Stomach smooth muscle (tissue), 2 donors: Measurements from ENCODE around the gene P3H1.

ENCODE experiments used
- H3K27ac ChIP-seq: one replicate; pipeline ENCODE4 v1.7.0; 2013; ENCODE audit warnings: mild to moderate bottlenecking, low read length, inconsistent platforms
- H3K27me3 ChIP-seq, 2 donors: one replicate each; pipeline ENCODE4 v1.7.0; 2013; ENCODE audit warnings: low read length in 2 of 2; ENCODE audit not compliant: insufficient read depth in 2 of 2, control insufficient read depth in 1 of 2
- H3K36me3 ChIP-seq, 2 donors: one replicate each; pipeline ENCODE4 v1.7.0; 2013; ENCODE audit warnings: low read length in 2 of 2; ENCODE audit not compliant: control insufficient read depth in 2 of 2, insufficient read depth in 2 of 2
- H3K4me1 ChIP-seq: one replicate; pipeline ENCODE4 v1.7.0; 2013; ENCODE audit warnings: low read length; ENCODE audit not compliant: control insufficient read depth, insufficient read depth
- H3K4me3 ChIP-seq, 2 donors: one replicate each; pipeline ENCODE4 v1.7.0; 2013; ENCODE audit warnings: low read length in 2 of 2
- H3K9ac ChIP-seq, 2 donors: one replicate each; pipeline ENCODE4 v1.7.0; 2013; ENCODE audit warnings: low read length in 2 of 2, mild to moderate bottlenecking in 1 of 2
- H3K9me3 ChIP-seq, 2 donors: one replicate each; pipeline ENCODE4 v1.7.0; 2013; ENCODE audit warnings: low read length in 2 of 2; ENCODE audit not compliant: control insufficient read depth in 2 of 2
- donor health status: healthy.
- donor health status: Pancreatic carcinoma.

P3H1 gene

GRCh38 chr1:42788021-42788420 lies 21.2 kb upstream of the P3H1 start:
- H3K9ac ChIP-seq = no peak overlapping the region
- no peaks in the 10 kb centered on the region for H3K27me3 ChIP-seq
- H3K9me3 ChIP-seq = no peaks in the 10 kb centered on the region
- H3K27ac ChIP-seq = no peak overlapping the region
- no peak overlapping the region for H3K4me3 ChIP-seq
- H3K4me1 ChIP-seq = peaks cover 11% of the 10 kb centered on the region
- no peaks in the 10 kb centered on the region for H3K36me3 ChIP-seq

- H3K4me1 ChIP-seq = peaks cover 11% of the 10 kb centered on the region
- no peak overlapping the region for H3K4me3 ChIP-seq
- H3K9ac ChIP-seq = no peak overlapping the region
- H3K36me3 ChIP-seq = peaks cover 0 to 2% of the 10 kb centered on the region in 2 donors
- H3K27ac ChIP-seq = no peak overlapping the region
- no peaks in the 10 kb centered on the region for H3K9me3 ChIP-seq
- H3K27me3 ChIP-seq = no peaks in the 10 kb centered on the region
These were observed 19.3 kb upstream of the P3H1 start for GRCh38 chr1:42786097-42786496.

DNA sequence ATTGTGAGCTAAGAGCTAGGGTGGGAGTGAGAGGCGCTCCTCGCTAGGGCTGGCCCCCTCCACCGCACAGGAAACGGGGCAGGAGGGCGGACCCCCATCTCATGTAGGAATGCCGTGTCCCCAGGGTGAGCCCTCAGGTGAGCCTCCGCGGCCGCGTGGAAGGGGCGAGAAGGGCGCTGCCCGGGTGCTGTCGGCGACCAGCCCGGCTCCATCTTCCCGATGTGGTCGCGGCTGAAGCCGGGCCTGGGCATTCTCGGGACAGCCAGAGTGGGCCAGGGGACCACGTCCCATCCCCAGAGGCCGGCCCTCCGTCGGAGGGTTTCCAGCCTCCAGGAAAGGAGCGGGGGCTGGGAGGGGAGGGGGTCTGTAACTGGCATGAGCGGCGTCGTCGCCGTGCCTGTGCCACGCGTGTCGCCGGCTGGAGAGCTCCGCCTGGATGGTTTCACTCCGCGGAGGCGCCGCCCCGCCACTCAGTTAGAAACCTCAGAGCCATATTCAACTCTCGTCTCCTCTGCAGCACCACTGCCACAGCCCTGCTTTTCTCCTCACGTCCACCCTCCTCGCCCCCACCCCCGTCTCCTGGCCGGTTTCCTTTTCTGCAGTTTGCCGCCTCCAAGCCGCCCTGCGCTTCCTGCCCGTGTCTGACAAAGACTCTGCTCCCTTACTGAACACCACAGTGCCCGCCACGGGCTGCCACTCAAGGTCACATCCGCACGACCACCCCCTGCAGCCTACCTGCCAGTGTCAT lies 18.3 kb upstream of the P3H1 start, which contains the start of gene TMEM269:
Gene TMEM269 (plus strand): TSS at position 46 of the 748 bp plus-strand sequence. CDS start 4,903 bp downstream, outside the sequence.
- H3K9me3 ChIP-seq = no peaks in the 10 kb centered on the region
- peaks cover 11% of the 10 kb centered on the region for H3K4me1 ChIP-seq
- peaks cover 2 to 10% of the 10 kb centered on the region in 2 donors for H3K36me3 ChIP-seq
- H3K27me3 ChIP-seq = no peaks in the 10 kb centered on the region
- peak within 1 kb of the TSS; percentile 51 to 75 for H3K4me3 ChIP-seq
- H3K27ac ChIP-seq = no peak within 1 kb of the TSS
- H3K9ac ChIP-seq = peak within 1 kb of the TSS; percentile 21 to 28

GRCh38 chr1:42784547-42784945 lies 17.7 kb upstream of the P3H1 start:
- Histone ChIP-seq H3K4me3 (peak overlapping the region; percentile 51 to 75), H3K9ac (no peak overlapping the region), H3K4me1 (peaks cover 11% of the 10 kb centered on the region), H3K36me3 (peaks cover 3 to 12% of the 10 kb centered on the region in 2 donors), H3K27ac (no peak overlapping the region), H3K9me3 (no peaks in the 10 kb centered on the region), H3K27me3 (no peaks in the 10 kb centered on the region)

- no peaks in the 10 kb centered on the region for H3K9me3 ChIP-seq
- H3K36me3 ChIP-seq = peaks cover 3 to 13% of the 10 kb centered on the region in 2 donors
- no peaks in the 10 kb centered on the region for H3K27me3 ChIP-seq
- H3K27ac ChIP-seq = no peak overlapping the region
- H3K4me1 ChIP-seq = peaks cover 11% of the 10 kb centered on the region
- H3K9ac ChIP-seq = no peak overlapping the region
- no peak overlapping the region for H3K4me3 ChIP-seq
These were observed 16.3 kb upstream of the P3H1 start for GRCh38 chr1:42783092-42783491.

GRCh38 chr1:42780176-42780575 lies 13.3 kb upstream of the P3H1 start:
- Histone ChIP-seq H3K36me3 (peaks cover 20 to 36% of the 10 kb centered on the region in 2 donors), H3K27ac (no peak overlapping the region), H3K9me3 (no peaks in the 10 kb centered on the region), H3K4me3 (no peak overlapping the region), H3K27me3 (no peaks in the 10 kb centered on the region), H3K4me1 (peaks cover 7% of the 10 kb centered on the region), H3K9ac (no peak overlapping the region)

DNA sequence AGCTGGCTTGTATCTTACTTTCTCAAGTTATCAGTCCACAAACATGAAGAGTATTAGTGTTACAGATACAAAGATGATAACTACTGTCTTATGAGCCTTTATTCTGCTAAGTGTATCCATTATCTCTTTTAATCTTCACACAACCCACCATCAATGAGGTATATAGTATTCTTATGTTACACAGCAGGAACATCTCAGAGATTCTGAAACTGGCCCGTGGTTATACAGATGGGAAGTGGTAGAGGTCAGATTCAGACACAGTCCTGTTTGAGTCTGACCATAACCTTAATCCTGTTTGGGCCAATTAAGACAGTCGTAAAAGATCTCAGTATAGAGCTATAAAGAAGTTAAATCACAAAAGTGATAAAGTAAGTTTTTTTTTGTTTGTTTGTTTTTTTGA lies 12.9 kb upstream of the P3H1 start:
- no peaks in the 10 kb centered on the region for H3K27me3 ChIP-seq
- peaks cover 25 to 40% of the 10 kb centered on the region in 2 donors for H3K36me3 ChIP-seq
- H3K9ac ChIP-seq = no peak overlapping the region
- H3K4me1 ChIP-seq = peaks cover 3% of the 10 kb centered on the region
- H3K4me3 ChIP-seq = no peak overlapping the region
- H3K27ac ChIP-seq = no peak overlapping the region
- no peaks in the 10 kb centered on the region for H3K9me3 ChIP-seq

- no peaks in the 10 kb centered on the region for H3K9me3 ChIP-seq
- H3K36me3 ChIP-seq = peaks cover 33 to 41% of the 10 kb centered on the region in 2 donors
- H3K27me3 ChIP-seq = no peaks in the 10 kb centered on the region
- no peak overlapping the region for H3K4me3 ChIP-seq
- H3K9ac ChIP-seq = no peak overlapping the region
- no peaks in the 10 kb centered on the region for H3K4me1 ChIP-seq
- H3K27ac ChIP-seq = no peak overlapping the region
These were observed 11.0 kb upstream of the P3H1 start for GRCh38 chr1:42777852-42778251.

- Histone ChIP-seq H3K9me3 (no peaks in the 10 kb centered on the region), H3K36me3 (peaks cover 33 to 39% of the 10 kb centered on the region in 2 donors), H3K4me1 (no peaks in the 10 kb centered on the region), H3K9ac (no peak overlapping the region), H3K27ac (no peak overlapping the region), H3K27me3 (no peaks in the 10 kb centered on the region), H3K4me3 (no peak overlapping the region)
These were observed 9.7 kb upstream of the P3H1 start for GRCh38 chr1:42776502-42776901.

DNA sequence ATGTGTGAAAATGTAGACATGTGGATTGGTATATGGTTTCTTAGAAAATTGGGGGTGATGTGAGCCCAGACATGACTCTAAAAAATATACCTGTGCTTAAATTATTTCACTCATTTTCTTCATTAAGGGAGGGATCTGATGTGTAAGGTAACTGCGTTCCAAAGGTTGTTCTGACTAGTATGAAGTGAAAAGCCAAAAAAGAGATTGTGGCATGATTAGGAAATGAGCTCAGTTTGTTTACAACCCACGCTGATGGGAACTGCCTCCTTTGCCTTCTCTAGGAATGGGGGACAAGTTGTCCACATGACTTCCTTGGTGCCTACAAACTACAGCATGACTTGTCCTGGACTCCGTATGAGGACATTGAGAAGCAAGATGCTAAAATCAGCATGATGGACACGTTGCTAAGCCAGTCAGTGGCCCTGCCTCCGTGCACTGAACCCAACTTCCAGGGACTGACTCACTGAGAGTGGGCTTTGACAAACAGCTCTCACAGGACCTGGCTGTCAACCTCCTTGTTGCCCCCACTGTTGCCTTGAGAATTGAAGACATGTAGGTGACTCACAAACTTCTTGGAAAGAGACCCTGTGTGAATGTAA lies 8.2 kb upstream of the P3H1 start:
- no peak overlapping the region for H3K9ac ChIP-seq
- no peaks in the 10 kb centered on the region for H3K9me3 ChIP-seq
- H3K36me3 ChIP-seq = peaks cover 30 to 31% of the 10 kb centered on the region in 2 donors
- H3K27me3 ChIP-seq = no peaks in the 10 kb centered on the region
- no peaks in the 10 kb centered on the region for H3K4me1 ChIP-seq
- no peak overlapping the region for H3K4me3 ChIP-seq
- no peak overlapping the region for H3K27ac ChIP-seq

- Histone ChIP-seq H3K36me3 (peaks cover 28 to 30% of the 10 kb centered on the region in 2 donors), H3K9me3 (no peaks in the 10 kb centered on the region), H3K4me3 (no peak overlapping the region), H3K4me1 (no peaks in the 10 kb centered on the region), H3K27me3 (no peaks in the 10 kb centered on the region), H3K9ac (no peak overlapping the region), H3K27ac (no peak overlapping the region)
These were observed 6.6 kb upstream of the P3H1 start for GRCh38 chr1:42773420-42773819.
